ENCODE results near the gene PLEKHA7.

- no peak for TF ChIP-seq CTCF (conservative IDR thresholded peaks at IDR 0.05)
- no peak for TF ChIP-seq ZFX (IDR thresholded peaks at IDR 0.05)
Observed at GRCh38 chr11:16982256-16982671, 31.9 kb downstream of the PLEKHA7 start.
